LHCN-M2 (cell line): ENCODE data around the gene TSKU. TPM values are rescaled to one million over a fixed set of nuclear protein-coding genes. Genes with fewer than 3 reads are reported as not detected.
"Not testable (repeated sequence)": the region's sequence is repeated elsewhere in the genome, so short reads cannot be mapped to it uniquely, and the experiment has no call there.

Source experiments
- DNase-seq: peaks from one replicate; pipeline ENCODE4 v3.0.0-alpha.2; 2012; ENCODE audit warnings: low read depth
- total RNA-seq: library from RNA; depleted of rRNA; stranded (reverse); fragments of >200 nt; gene quantifications from 2 replicates; pipeline ENCODE4 v1.2.3, GENCODE V29; 2014

The TSKU gene
- total RNA-seq, 1 experiment from 2014 or later: 22.6 TPM

DNA sequence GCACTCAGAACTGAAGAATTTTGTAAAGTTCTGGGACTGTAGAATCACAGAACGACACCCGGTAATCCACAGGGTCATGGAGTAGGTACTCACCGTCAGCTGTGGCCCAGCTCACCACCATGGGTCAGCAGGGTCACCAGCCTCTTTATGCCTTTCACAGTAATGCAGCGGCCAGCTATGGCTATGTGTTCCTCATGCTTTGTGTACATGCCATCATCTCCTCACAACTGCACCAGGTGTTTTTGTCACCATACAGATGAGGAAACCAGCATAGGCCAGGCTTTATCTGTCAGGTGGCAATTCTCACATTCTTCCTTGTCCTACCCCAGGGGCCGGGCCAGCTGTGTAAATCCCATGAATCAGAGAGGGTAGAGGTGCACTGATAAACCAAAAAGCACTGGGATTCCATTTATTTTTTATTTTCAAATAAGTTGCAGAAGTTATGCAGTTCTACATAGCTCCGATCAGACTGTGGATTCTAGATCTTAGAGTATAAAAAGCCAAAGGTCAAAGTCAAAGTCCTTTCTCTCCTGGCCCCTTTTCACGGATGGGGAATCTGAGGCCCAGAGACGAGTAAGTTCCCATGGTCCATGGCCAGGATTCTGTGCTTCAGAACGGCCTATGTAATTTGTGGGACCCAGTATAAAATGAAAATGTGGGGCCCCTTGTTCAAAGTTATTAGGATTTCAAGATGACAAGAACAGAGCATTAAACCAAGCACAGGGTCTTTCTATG lies 17.5 kb downstream of the TSKU start:
- no peak for DNase-seq

DNA sequence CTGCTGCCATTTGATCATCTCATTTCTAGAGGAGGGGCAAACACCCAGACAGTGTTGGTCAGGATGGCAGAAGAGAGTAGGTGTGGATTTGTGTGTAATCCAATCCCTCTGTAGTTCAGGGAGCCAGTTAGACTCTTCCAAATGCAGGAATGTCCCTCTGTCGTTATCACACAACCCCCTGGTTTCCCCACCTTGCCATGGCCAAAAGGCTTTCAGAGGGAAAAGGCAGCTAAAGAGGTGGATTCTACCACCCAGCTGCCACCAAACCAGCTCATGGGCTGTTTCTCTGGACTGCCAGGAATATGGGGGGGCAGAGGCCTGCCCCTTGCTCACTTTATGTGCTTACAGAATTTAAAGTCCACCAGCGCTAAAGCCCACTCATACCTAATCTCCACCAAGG lies 18.1 kb downstream of the TSKU start:
- no peak for DNase-seq

DNA sequence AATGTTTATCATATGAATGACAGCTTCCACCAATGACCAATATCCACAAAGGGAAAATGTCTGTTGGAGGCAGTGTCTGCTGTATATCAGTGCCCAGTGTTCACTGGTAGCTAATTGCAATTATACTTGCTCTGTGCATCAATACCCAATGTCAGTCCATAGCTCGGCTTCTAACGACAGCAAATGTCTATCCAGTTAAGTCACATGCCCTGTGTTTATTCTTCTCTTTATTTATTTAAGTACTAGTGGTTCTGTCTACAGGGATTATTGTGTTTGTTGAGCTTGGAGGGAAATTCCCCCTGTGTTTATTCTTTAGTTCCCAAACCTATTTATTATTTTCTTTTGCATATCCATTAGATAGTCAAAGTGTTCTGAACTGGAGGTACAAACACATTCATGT lies 18.6 kb downstream of the TSKU start:
- DNase-seq: no peak

DNA sequence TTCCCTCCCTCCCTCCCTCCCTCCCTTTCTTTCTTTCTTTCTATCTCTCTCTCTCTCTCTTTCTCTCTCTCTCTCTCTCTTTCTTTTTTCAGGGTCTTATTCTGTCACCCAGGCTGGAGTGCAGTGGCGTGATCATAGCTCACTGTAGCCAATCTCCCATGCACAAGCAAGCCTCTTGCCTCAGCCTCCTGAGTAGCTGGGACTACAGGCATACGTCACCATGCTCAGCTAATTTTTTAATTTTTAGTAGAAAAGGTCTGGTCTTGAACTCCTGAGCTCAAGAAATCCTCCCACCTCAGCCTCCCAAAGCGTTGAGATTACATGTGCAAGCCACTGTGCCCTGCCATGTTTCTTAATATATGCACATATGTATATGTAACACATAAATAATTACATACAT lies 19.0 kb downstream of the TSKU start:
- DNase-seq: no peak

DNA sequence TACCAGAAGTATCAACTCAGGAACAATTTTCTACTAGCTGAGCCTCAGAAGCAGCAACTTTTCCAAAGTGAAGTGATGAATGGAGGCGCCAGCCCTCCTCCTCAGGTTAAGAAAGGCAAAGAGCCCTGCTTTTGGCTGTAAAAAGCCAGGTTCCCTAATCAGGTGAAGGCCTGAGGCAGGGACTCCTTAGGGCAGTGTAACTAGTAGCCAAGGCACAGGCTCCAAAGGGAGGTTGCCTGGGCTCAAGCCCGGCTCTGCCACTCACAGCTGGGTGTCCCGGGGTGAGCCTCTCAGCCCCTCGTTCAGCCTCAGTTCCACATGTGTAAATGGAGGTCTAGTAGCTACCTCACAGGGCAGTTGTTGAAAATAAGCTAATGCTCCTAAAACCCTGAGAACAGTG lies 19.5 kb downstream of the TSKU start:
- no peak for DNase-seq

DNA sequence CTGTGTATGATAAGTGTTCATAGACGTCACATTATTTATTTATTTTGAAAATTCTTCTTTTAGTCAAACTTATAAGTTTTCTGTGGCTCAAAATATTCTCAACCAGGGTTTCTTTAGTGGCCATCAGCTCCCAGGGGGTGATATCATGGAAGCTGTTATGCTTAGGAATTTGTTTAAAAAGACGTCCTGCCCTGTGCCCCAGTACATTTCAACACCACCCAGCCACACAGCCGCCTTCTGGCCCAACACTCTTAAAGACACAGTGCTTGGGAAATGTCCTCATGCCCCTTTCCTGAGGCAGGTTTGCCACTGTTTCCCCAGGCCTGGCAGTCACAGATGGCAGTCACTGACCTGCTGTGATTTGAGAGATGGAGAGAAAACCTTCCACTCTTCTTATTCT lies 19.9 kb downstream of the TSKU start:
- no peak for DNase-seq

DNA sequence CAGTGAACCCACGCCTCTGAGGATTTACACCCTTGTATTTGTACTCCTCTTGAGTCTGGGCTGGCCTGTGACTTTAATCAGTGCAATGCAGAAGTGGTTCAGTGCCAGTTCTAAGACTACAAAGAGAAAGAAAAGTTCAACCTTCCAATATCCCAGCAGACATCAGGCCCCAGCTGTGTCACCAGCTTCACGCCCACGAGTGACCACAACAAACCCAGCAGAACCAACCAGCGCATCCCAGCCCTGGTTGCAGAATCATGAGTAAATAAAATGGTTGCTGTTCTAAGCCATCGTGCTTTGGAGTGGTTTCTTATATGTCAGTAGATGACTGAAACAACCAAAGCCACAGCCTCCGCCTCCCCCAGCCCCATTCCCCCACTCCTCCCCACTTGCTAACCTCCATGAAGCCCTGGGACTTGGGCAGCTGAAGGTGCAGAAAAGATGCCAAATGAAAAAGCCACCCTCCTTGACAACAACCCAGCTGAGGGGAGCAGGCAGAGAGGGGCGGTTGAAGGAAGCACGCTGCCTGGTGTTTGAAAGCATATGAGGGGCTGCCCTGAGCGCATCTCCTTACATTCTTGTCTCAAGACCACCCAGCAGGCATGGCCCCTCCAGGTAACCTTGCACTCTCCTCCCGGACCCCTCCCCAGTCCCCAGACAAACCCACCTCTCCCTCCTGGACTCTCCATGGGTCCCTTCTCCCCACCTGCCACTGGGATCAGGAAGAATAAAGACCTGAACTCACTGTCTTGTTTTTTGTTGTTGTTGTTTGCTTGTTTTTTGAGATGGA lies 20.9 kb downstream of the TSKU start:
- DNase-seq: peak; percentile 55

DNA sequence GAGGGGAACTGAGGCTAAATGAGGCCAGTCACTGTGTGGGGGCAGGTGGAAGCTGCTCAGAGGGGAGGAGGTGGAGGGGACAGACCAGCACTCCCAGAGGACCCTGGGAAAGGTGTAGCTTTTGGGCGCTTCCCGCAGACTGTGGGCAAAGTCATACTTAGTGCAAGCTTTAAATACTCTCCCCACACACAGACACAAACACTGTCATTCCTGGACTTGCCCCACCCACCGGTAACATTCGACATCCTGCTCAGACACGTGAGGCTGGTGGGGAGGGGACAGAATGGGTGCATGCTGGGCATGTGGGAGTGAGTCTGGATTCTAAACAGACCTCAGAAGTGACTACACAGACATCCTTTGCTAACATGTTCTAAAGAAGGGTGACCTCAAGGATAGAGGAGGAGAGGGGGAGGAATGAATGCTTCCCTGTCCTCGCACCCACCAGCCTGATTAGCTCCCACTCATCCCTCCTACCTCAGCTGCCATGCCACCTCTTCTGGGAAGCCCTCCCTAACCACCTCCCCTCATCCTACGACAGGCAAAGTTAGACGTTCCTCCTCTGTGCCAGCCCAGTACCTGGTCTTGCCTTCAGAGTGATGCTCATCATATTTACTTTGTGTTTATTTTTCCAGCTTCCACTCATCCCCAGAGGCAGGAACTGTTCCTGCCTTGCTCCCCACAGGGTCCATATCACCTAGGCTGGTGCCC lies 22.2 kb downstream of the TSKU start:
- DNase-seq: no peak

DNA sequence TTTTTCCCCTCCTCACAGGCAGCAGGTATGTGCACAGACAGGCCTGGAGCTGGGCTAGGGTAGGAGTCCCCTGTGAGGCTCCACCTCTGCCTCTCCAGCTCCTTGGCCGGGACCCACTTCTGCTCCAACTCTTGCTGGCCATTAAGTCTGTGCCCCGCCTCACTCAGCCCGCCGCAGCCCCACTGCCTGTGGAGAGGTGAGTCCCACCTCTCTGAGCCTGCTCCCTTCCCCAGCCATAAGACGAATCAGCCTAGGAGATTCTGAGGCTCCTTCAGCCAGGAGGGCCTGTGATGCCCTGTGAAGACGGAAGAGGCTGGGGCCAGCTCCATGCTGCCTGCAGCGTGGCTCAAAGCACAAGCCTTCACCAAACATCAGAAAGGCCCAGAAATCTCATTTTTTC lies 23.0 kb downstream of the TSKU start:
- DNase-seq: no peak

DNA sequence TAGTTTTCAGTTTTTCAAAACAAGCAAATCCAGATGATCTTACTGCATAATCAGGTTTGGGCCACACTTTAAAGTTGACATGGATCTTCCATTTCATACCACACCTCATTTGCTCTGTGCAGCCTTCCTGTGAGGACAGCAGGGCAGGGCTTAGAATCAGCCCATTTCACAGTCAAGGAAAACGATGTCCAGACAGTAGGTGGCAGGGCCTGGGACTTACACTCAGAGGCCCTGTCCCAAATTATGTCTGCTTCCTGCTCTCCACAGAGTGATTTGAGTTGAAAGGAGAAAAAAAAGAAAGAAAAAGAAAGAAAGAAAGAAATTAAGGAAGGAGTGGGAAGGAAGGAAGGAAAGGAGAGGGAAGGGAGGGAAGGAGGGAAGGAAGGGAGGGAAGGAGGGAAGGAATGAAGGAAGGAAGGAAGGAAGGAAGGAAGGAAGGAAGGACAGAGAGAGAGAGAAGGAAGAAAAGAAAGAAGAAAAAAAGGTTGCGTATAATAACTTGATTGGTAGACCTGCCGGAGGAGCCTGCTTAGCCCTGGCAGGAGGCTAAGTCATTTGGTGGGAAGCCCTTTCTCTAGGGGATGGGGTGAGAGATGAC lies 23.6 kb downstream of the TSKU start:
- no peak for DNase-seq

DNA sequence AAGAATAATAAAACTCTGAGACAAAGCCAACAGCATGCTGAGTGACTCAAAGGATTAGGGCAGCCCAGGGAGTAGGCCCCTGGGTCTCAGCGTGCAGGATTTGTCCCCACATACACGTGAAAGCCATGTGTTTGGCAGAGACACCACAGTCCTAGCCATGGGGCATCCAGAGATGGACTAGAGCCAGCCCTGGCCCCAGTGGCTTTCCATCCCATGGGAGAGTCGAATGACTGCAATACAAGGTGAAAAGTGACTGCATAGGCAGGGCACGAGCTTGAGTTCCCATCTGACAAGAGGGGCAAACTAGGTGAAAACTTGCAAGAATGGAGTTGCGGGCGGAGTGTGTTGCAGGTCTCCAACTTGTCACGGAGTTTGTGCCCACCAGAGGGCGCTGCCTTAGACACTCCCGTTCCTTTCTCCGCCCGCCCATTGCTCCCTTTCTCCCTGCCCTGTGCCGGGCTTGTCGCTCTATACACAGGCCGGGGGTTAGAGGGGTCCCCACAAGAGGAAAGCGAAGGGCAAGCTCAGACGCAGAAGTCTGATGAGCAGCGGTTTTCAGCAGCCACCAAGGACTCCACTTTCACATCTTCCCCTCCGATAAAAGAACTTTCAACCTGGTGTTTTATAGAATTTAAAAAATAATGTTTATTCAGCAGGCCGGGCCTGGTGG lies 24.2 kb downstream of the TSKU start:
- peak; percentile 60 for DNase-seq

DNA sequence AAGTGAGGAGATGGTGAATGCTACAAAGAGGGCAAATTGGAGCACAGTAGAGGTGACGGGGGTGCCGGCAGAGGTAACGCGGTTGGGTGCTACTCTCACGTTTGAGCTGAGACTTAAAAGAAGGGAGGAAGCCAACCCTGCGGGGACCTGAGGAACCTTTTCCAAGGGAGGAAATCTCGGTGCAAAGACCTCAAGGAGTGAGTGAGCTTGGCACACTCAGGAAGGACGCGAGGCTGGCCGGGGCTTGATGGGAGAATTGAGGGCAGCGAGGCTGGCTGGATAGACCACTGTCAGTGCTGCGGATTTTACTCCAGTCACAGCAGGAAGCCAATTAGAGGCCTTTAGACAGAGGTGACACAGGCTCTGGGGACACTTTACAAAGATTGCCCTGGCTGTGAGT lies 25.0 kb downstream of the TSKU start:
- no peak for DNase-seq

DNA sequence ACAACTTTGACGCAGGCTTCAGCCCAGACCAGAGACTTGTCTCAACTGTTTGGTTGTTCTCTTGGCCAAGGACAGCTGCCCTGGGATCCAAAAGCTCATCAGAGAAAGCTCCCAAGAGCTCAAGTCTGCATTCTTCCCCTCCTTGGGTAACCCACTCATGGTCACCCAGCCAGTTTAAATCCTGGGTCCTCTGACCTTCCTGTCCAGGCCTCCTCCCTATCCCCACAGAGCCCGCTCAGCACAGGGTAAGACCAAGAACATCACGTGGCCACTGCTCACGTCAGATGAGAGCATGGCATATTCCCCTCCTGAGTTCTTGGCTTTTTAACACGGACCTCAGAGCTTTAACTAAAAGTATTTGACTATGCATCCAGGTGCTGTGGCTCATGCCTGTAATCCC lies 25.8 kb downstream of the TSKU start:
- no peak for DNase-seq

DNA sequence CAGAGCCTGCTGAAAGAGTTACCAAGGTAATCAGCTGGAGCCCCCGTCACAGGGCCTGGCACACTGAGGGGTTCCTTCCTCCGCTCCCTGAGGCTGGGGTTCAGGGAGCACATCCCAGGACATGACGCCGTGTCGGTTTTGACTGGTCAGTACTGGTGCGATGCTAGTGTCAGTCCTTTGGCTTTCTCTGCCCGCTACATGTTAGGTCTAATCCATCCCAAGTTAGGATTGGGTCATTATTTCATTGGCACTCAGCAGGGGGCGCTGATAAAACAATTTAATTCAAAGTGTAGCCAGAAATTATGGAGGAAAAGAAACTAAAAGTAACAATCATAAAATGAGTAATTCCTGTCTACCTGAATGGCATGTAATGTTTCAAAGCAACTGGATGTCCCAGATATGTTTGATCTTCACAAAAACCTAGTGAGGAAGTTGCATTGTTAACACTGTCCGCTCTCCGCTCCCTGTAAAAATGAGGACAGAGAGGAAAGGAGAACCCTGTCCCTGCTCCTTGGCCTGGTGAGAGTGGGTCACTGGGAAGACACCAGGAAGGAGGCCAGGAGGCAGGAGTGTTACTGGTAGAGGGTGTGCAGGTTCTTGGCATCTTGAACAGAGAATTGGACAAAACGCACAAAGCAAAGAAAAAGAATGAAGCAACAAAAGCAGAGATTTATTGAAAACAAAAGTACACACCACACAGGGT lies 27.1 kb downstream of the TSKU start:
- DNase-seq: peak; percentile 51

DNA sequence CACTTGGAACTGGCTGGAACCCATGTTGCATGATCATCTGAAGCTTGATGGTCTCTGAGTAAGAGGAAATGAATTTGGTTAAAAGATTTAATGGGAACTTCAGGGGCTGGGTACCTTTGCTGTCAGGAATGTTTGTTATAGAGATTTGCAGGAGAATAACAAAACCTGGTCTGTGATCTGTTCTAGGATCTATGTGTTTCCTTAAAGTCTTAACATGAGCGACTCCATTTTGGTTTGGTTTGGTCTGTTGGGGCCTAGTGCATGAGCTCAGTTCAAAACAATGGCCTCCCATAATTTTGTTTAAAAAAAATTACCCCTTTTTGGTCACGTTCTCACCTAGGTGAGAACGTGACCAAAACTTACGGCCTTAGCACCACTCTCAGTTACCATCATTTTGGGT lies 28.1 kb downstream of the TSKU start:
- DNase-seq: no peak

DNA sequence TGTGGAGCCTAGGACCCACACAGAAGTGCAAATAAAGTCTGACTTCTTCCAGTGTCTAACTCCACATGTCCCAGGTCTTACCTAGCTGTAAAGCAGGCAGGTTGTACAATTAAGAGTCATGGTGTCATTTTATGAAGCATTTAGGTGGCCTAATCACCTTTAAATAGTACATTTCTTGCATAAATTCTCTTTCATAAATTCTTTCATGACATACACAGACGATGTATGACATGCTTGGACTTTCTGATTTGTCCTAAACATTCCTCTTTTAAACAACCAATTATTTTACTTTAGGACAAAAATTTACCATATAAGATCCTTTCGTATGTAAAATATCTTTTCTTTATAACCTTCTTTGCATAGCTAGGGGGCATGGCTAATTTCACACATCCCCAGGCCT lies 31.3 kb downstream of the TSKU start:
- no peak for DNase-seq

DNA sequence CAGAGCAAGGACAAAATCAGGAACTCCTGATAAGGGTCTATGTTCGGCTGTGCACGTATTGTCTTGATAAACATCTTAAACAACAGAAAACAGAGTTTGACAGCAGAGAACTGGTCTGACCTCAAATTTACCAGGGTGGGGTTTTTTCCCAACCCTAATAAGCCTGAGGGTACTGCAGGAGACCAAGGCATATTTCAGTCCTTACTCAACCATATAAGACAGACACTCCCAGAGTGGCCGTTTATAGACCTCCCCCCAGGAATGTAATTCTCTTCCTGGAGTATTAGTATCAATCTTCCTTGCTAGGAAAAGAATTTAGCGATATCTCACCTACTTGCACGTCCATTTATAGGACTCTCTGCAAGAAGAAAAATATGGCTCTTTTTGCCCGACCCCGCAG lies 32.5 kb downstream of the TSKU start:
- not testable (repeated sequence) for DNase-seq

DNA sequence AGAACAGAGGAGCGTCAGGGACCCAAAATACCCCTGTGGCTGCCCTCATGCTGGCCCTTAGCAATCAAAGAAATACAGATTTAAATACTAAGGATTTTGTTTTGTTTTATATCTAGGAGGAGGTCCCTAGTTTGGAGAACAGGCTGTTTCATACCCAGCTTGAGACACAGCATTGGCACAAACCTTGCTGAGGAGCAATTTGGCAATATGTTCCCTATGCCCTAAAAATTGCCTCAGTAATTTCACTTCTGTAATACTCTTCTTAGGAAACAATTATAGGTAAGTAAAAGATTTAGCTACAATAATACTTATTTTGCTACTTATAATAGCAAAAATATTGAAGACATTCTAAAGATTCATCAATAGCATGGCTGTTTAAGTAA lies 37.0 kb downstream of the TSKU start:
- DNase-seq: no peak

DNA sequence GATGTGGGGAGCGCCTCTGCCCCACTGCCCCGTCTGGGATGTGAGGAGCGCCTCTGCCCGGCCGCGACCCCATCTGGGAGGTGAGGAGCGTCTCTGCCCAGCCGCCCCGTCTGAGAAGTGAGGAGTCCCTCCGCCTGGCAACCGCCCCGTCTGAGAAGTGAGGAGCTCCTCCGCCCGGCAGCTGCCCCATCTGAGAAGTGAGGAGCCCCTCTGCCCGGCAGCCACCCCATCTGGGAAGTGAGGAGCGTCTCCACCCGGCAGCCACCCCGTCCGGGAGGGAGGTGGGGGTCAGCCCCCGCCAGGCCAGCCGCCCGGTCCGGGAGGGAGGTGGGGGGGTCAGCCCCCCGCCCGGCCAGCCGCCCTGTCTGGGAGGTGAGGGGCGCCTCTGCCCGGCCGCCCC lies 38.2 kb downstream of the TSKU start:
- DNase-seq: not testable (repeated sequence)

DNA sequence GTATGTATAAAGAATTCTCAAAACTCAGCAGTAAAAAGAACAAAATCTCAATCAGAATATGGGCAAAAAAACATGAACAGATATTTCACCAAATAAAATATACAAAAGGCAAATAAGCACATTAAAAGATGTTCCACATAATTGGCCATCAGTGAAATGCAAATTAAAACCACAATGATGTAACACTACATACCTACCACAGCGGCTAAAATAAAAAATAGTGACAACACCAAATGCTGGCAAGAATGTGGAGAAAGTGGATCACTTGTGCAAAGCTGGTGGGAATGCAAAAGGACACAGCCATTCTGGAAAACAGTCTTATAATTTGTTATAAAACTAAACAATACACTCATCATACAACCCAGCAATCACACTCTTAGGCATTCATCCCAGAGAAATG lies 39.2 kb downstream of the TSKU start:
- DNase-seq: no peak

DNA sequence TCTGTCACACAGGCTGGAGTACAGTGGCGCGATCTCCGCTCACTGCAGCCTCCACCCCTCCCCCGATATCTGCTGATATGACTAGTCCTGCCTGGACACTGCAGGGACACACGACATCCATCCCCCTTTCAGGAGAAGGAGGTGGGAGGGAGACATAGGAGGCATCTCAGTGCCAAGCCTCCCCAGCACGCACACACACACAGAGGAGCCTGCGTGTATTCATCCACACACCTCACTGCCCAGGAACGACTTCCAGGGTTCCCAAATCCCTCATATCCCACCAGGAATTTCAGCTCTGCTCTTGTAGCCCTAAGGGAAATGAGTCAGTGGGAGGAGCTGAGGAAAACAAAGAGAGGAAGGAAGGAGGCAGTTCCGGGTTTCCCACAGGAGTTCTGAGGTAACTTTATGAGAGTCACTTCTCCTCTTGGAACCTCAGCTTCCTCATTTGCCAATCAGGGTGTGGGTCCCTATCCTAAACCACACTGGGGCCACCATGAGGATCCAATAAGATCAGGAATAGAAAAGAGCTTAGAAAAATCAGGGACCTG lies 40.4 kb downstream of the TSKU start:
- peak; percentile 77 for DNase-seq
